ENCODE results near the gene REXO1.

Gene REXO1

DNA sequence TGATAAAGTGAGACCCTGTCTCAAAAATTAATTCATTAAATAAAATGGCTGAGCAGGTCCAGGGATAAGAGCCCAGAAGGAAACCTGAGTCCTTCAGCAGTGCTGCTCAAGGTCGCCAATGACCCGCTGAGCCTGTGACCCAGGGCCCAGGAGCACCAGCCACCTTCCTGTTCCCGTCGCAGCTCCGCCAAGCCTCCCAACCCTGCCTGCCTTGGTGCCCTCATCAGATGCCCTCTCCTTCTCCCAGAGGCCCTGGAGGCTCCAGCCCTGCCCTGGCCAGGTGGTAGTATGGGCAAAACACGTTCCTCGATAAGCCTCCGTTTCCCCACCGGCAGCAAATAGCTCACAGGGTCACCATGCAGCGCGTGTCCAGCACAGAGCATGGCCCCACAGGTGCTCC is 2.6 kb downstream of the REXO1 start:
- no peak for DNase-seq

DNA sequence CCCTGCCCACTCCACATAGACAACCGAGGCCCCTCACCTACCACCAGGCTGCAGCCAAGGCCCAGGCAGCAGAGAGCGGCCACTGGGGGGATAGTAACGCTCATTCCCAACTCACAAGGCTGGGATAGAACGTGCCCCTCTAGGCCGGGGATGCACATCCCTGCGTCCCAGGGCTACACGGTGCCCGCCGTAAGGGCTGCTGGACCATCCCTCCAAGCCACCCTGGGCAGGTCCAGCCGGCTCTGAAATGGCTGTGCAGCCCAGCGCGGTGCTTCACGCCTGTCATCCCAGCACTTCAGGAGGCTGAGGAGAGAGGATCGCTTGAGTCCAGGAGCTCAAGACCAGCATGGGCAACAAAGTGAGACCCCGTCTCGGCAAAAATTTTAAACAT is 3.2 kb downstream of the REXO1 start:
- no peak for DNase-seq

DNA sequence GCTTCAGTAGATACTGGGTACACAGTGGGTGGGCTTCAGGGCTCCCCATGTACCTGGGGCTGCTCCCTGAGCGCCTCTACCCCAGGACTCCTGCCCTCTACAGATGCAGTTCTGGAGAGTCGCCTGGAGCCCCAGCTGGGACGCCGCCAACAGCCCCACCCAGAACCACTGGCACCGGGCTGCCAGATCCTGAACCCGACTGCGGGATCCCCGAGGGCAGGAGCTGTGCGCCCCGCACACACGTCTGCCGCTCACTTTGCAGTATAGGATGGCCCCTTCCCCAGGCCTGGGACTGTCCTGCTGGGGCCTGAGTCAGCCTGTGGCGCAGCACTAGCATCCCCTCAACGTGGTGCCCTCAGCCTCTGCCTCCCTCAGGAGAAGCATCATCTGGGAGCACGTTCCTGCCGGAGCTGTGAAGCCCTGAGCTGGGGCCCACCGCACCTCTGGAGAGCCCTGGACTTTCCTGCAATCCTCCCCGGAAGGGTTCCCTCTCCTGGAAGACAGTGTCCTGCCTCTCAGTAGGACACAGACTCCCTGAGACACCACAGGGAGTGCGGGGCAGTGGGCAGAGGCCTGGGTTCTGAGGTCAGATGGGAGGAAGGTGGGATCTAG is 3.7 kb downstream of the REXO1 start:
- DNase-seq = no peak

DNA sequence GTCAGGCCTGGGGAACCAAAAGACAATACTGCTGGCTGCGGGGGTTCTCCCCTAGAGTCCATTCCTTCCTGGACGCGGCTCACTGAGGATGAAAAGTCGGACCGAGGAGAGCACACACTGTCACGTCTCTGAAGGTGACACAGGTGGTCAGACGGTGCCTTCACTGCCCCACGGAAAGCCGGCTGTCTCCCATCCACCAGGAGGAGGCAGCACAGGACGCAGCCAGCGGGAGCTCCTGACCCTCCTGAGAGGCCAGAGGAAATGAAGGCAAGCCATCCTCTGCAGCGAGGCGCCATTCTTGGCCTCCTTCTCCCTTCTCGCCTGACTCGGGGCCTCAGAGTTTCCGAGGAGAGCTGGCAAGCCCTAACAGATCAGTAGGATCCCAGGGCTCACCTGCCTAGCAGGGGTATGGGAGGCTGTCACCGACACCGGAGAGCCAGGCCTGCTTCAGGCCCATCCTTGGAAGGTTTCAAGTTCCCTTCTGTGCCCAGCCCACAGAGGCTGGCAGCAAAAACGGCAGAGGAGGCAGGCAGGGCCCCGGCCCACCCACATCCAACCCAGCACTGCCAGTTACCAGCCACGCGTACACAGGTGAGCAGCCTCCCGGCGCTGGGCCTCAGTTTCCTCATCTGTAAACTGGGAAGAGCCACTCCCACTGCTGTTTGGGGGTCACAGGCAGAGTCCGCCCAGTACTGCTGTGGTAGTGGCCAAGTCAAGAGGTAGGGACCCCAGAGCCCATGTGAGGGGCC is 4.5 kb downstream of the REXO1 start:
- no peak for DNase-seq

DNA sequence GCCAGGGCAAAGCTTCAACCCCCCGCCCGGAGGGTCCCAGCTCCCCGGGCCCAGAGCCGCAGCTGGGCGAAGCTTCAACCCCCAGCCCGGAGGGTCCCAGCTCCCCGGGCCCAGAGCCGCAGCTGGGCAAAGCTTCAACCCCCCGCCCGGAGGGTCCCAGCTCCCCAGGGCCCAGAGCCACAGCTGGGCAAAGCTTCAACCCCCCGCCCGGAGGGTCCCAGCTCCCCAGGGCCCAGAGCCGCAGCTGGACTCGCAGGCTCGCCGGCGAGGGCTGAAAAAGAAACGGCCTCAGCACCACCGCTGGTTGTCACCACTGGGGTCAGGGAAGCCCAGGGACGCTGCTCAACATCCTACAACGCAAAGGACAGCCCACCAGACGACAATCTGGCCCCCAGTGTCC is 5.2 kb downstream of the REXO1 start:
- no peak for DNase-seq

DNA sequence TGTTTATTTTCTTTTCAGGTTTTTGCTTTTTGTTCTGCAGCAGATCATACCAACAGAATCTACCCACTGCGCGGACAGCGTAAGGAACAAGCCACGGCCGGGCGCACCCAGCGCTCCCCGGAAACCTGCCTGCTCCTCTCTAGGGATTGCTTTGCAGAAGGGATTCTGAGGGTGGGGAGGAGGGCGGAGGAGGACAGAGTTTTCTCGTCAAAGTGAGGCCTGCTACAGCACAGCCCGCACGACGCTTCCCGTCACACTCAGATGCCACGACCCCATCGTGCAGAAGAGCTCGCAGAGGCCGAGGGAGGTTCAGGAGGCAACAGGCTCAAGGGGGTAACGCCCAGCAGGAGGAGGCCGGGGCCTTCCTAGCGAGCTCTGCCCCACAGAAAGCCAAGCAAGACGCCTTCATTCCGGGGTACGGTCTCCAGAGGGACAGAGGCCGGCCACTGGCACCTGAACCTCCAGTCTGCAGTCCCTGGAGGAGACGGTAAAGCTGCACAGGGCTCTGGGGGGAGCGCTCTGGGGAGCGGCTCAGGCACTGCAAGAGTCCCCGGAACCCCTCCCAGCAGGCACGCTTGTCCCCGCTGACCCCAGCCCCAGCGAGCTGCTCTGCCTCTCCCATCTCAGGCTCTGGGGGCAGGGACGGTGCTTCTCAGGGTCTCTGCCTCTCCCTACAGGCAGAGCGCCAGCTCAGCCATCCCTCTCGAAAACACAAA is 6.9 kb downstream of the REXO1 start:
- no peak for DNase-seq

DNA sequence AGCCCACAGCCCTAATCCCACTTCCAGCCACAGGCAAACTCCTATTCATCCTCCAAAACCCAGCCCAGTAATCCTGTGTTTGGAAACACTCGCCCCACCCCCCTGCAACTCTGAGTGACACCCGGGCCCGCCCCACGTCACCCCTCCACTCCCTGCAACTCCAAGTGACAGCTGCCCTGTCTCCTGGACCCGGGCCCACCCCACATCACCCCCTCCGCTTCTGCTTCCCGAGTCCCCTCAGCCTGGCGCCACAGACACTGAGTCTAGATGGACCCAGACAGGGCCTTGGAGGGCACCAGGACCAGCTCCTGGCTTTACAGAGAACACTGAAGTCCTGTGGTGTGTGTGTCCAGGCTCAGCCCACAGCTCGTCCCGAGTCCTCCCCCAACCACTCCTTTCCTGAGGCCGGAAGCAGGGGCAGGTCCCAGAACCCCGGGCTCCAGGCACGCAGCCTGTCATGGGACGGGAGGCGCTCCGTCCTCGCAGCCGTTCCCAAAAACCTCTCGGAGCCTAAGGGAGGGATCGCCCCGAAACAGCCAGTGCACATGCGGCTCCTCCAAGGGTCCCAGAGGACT is 7.7 kb downstream of the REXO1 start:
- no peak for DNase-seq

DNA sequence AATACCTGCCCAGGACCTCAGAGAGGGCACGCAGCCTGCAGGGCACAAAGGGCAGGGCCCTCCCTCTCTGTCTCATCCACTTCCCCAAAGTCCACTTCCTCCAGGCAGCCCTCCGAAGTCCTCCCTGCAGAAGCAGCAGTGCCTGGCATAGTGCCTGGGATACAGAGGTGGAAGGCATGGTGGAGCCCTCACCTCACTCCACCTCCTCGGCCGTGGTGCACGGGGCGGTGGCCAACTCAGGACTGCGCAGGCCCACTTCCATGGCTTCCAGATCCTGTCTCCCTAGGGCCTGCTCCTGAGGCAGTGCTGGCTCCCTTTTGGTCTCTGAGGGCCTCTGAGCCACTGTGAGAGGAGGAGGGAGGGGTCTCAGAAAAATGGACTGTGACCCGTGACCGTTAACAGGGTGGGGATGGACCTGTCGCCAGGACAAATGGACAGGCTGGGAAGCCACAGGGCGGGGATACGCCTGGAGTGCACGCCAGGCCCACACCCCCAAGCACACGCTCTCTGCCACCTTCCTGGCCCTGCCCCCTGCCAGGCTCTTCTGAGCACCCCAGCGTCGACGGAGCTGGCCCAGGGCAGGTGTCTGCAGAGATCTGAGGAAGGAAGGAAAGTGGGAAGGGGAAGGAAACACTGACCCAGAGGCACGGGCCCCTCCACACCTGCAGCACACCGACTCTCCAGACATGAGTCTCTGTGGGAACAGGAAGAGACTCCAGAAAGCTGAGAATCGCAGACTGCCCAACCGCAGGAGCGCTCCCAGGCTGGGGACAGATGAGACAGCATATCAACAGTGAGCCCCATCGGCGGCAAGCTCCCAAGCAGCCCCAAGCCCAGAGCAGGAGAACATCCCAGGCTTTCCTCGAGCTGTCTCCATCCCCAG is 8.4 kb downstream of the REXO1 start:
- no peak for DNase-seq

DNA sequence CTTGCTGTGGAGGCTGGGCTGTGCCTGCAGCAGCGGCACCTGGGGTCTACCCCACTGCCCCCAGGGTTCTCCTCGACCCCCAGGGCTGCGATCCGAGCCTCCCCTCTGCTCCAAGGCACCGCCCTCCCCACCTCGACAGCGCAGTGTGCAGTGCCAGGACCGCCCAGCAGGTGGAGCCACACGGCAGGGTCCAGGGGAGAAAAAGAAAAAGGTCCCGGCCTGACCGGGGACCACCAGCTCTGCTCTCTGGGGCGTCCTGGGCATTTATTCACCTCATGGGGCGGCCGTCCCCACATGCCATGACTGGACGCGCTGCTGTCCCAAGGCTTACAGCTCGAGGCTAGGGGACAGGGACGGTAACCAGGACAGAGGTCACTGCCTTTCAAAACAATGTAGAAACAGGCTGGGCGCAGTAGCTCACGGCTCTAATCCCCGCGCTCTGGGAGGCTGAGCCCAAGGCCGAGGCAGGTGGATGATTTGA is 10.6 kb downstream of the REXO1 start:
- DNase-seq = peak; percentile 71

DNA sequence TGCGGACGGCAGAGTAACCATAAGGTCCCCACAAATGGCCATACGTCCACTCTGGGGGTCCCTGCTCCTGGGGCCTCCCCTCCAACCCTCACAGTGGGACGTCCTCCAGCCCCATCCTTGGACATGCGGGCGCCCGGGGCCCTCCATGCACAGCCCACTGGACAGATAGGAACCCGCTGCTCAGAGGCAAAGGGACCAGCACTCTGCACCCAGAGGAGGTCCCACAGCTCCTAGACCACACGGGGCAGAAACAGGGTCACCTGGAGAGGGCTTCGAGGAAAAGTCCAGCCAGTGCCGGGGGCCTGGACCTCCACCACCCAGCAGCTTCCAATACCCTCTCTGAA is 11.1 kb downstream of the REXO1 start:
- no peak for DNase-seq

DNA sequence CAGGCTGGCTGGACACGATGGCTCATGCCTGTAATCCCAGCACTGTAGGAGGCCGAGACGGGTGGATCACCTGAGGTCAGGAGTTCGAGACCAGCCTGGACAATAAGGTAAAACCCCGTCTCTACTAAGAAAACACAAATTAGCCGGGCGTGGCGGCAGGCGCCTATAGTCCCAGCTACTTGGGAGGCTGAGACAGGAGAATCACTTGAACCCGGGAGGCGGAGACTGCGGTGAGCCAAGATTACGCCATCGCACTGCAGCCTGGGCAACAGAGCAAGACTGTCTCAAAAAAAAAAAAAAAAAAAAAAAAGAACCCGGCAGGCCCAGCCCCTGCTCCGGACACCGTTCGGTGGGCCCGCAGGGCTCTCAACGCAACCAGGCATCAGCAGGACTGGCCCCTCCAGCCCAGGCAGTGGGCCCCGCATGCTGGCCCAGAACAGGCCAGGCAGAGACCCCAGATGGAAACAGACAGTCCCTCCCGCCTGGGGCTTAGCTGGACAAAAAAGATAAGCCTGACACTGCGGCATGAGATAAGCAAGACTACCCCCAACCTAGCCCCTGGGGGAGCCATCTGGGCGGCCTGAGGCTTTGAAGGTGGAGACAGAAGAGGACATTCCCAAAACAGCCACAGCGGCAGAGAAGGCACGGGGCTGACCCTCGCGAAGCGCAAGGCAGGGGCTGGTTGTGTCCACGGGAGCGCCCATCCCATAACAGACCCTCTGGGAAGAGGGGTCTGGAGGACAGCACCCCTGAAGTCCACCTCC is 11.6 kb downstream of the REXO1 start:
- DNase-seq = no peak

DNA sequence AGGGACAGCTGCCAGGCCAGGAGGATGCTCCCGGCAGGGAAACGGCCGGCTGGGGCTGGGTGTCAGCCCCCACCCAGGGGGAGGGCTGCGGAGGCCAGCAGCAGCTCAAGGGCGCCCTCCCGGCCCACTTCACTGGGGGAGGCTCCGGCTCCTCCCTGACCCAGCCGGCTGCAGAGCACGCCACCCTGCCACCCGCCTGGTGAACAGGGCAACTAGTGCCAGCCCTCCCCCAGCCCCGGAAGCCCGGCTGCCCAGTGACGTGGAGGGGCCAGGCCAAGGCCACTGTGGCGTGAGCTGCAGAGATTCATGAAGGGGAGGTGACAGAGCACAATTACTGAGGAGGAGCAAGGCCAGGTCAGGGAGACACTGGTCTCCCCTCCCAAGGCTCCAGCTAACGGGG is 14.7 kb downstream of the REXO1 start:
- DNase-seq = no peak

DNA sequence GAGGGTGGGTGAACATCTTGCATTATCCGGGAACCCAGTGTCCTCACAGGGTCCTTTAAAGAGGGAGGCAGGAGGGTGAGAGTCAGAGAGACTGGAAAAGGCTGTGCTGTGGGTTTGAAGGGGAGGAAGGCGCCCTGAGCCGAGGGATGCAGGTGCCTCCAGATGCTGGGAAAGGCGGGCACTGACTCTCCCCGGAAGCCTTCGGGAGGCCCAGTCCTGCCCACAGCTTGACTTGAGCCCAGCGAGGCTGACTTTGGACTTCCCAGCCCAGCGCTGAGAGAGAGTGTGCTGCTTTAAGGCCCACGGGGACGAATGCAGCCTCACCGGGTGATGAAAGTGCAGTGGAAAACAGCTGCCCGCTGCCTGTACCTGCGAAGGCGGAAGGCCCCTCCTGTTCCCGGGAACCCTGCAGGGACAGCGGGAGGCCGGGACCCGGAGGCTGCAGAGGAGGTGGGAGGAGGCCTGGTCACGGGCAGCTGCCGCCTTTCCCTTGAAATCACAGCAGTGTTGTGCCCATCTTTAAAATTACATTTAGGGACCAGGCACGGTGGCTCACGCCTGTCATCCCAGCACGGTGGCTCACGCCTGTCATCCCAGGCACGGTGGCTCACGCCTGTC is 16.1 kb downstream of the REXO1 start:
- DNase-seq = no peak

DNA sequence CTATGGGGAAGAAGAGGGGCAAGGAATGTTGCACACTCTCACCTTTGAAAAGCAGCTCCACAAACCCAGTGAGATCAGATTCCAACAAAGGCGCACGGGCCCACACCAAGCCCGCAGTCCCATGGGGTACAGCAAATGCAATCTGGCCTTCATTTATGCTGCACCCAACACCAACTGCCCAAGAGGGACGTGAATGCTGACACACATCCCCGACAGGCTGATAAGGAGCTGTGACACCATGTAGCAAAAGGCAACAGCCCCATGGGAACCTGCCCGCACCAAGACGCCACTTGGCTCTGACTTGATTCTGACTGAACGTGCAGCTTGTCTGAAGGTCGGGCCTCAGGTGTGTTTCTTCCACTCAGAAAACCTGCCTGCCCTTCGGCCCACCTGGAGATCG is 17.3 kb downstream of the REXO1 start:
- no peak for DNase-seq

DNA sequence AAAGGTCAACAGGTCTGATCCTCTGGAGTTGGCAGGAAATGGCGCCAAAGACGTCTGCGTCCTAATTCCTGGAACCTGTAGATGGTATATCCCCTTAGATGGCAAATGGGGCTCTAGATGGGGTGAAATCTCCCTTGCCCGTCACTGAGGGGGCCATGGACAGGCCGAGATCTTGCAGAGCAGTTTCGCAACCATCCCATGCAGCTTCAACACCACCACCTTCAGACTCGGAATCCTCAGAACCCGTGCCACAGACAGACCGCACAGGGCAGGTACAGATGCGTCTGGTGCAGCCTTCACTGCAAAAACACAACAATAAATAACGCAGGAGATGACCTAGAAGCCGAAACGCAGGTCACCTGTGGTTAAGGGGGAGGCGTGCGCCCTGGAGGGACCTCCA is 17.7 kb downstream of the REXO1 start:
- DNase-seq = no peak

DNA sequence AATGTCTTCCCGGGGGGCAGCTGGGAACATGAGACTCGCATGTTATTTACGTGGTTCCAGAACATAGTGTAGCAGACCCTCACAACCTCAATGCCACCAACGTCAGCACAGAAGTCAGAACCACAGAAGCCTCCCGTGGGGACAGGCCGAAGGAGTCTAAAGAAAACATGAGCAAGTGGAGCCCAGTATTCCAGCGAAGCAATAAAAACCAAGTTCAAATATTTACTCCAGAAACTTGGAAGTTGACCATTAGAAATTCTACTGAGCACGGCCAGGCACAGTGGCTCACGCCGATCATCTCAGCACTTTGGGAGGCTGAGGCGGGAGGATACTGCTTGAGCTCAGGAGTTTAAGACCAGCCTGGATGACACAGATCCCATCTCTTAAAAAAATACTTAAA is 18.3 kb downstream of the REXO1 start:
- DNase-seq = no peak

DNA sequence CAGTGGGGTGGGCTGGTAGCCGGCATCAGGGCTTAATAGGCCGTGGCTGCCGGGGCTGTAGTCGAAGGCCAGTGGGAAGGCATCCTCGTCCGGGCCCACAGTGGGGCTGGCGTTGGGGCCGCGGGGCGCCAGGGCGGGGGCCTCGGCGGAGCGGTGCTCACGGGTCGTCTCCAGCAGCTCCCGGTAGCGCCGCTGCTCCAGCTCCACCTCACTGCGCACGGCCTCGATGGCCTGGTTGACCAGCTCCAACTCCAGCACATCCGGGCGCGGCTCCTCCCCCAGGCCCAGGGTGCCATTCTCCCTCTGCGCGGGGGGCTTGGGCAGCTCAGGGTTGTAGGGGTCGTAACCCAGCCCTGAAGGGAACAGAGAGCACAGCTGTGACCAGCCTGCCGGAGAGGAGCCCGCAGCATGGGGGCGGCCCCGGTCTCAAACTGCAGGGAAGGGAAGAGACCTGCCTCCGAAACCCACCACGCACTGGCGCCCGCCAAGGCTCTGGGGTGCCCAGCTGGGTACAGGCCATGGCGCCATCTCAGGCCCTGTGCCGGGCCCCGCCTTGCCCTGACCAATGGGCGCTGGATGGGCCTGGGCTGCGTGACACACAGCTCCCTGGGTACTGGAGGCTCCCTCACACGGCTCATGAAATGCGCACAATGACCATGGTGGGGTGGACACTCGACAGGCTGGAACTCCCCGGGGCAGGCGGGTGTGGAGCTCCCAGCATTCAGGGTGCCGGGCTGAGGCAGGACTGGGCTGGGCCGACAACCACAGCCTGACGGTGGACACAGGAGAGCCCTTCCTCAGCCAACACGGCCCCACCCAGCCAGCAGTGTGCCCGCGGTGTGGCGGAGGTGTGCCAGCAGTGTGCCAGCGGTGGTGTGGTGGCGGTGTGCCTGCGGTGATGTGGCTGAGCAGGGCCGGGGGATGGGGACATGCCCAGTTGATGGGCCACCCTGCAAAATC is 19.7 kb downstream of the REXO1 start:
- no peak for DNase-seq

DNA sequence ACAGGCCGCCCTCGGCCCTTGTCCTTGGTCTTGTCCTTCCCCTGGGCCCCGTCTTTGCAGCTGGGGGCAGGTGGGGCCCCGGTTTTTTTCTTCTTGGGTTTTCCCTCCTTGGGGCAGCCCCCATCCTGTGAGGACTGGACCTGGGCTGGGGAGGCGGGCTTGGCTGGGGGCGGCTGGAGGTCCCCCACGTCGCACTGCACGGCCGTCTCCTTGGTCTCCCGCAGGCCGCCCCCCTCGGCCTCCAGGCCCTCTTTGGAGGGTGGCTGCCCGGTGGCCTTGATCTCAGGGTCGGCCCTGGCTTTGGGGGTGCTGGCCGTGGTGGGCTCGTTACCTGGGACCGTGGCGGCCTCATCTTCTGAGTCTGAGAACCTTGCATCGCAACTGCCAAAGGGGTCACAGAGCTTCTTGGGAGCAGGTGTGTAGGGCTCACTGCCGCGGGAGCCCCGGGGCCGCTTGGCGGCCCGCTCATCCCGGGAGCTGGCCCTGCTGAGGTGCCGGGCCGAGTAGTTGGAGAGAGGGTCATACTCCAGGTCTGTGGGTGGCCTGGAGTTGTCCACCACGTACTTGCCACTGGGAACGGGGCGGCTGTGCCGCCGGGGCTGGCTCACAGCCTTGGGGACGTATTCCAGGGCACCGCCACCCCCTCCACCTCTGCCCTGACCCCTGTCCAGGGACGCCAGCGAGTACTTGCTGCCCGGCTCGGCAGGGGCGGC is 20.6 kb downstream of the REXO1 start:
- DNase-seq = no peak
